Natural killer cell treated with Interleukin-12 subunit alpha and Interleukin-12 subunit beta and Interleukin-15 and Interleukin-18, amount 100 ng/mL, for 72 hours (primary cell): ENCODE measurements around the gene TMEM92. TPM values are rescaled to one million over a fixed set of nuclear protein-coding genes. Genes with fewer than 3 reads are reported as not detected.
"Not testable (repeated sequence)": the region's sequence is repeated elsewhere in the genome, so short reads cannot be mapped to it uniquely, and the experiment has no call there.

Experiments
- ATAC-seq, 2 donors: fragments of 150-1000 bp; cut with Tn5 transposase in 1 of 2; sonication (Bioruptor Pico), chemical (Tn5 transposase) in 1 of 2; 2 replicates each; pipeline ENCODE4 v1.10.0; 2021
- DNase-seq: peaks from one replicate; pipeline ENCODE4 v3.0.0; 2022; ENCODE audit warnings: low spot score
- H3K27ac Mint-ChIP-seq, 2 donors: 1 replicate in 1 of 2; 2 replicates in 1 of 2; pipeline ENCODE4 v1.8.0; 2022; ENCODE audit warnings: mixed read lengths in 2 of 2, mild to moderate bottlenecking in 1 of 2, moderate library complexity in 1 of 2
- H3K27me3 Mint-ChIP-seq, 2 donors: 1 replicate in 1 of 2; 2 replicates in 1 of 2; pipeline ENCODE4 v1.8.0; 2022; ENCODE audit warnings: mixed read lengths in 2 of 2
- H3K36me3 Mint-ChIP-seq: one replicate; pipeline ENCODE4 v1.8.0; 2022; ENCODE audit warnings: mixed read lengths
- H3K4me1 Mint-ChIP-seq, 2 donors: 1 replicate in 1 of 2; 2 replicates in 1 of 2; pipeline ENCODE4 v1.8.0; 2022; ENCODE audit warnings: low read depth in 2 of 2, mixed read lengths in 2 of 2, mild to moderate bottlenecking in 1 of 2
- H3K4me3 Mint-ChIP-seq: one replicate; pipeline ENCODE4 v1.8.0; 2022; ENCODE audit warnings: mixed read lengths
- H3K9me3 Mint-ChIP-seq: 2 replicates; pipeline ENCODE4 v1.8.0; 2022; ENCODE audit warnings: mixed read lengths
- total RNA-seq, 2 donors: library from RNA; stranded (reverse); gene quantifications; one replicate each; pipeline ENCODE4 v1.2.3, GENCODE V29; 2022

The TMEM92 gene
- total RNA-seq, 2 donors from 2014 or later = not detected

DNA sequence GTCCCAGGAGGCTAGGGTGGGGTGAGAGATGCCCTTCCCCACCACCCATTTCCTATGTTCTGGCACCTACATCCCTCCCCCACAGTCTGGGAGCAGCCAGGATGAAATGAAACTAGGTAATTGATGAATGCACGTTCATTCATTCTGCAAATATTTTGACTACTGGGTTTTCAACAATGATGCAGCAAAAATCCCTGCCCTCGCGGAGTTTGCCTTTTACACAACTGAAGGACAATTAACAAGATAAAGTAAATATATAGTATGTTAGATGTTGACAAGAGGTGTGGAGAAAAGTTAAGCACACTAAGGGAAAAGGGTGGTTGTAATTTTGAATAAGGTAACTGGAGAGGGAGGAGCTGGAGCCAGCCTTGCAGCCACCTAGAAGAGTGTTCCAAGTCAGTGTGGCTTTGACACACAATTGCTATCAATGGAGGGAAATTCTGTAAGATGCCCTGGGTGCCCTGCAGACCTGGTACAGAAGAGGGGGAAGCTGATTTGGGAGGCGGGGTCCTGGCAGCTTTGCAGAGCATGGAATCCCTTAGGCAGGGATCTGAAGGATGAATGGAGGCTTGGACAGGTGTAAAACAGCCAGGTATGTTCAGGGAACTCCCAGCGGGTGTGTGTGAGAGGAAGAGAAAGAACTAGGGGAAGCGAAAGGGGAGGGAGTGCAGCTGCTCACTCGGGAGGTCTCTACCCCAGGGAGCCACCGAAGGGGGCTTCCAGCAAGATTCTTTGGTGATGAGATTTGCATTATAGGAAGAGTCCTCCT, 2.5 kb downstream of the TMEM92 start:
- Mint-ChIP-seq H3K9me3 (no peaks in the 10 kb centered on the region), H3K36me3 (peaks cover 2% of the 10 kb centered on the region), H3K4me3 (no peak overlapping the region), H3K27ac (no peak overlapping the region), H3K4me1 (peaks cover 10 to 11% of the 10 kb centered on the region in 2 donors), H3K27me3 (peaks cover 25 to 35% of the 10 kb centered on the region in 2 donors)
- no peak for DNase-seq
- no peak for ATAC-seq

- peaks cover 13% of the 10 kb centered on the region in 2 donors for H3K4me1 Mint-ChIP-seq
- no peak for DNase-seq
- H3K27ac Mint-ChIP-seq = no peak overlapping the region
- peaks cover 4% of the 10 kb centered on the region for H3K36me3 Mint-ChIP-seq
- ATAC-seq = no peak
- no peak overlapping the region for H3K4me3 Mint-ChIP-seq
- H3K27me3 Mint-ChIP-seq = peaks cover 28 to 36% of the 10 kb centered on the region in 2 donors
- H3K9me3 Mint-ChIP-seq = no peaks in the 10 kb centered on the region
Measured at GRCh38 chr17:50277357-50277754, 3.1 kb downstream of the TMEM92 start.

- H3K36me3 Mint-ChIP-seq = peaks cover 4% of the 10 kb centered on the region
- H3K27me3 Mint-ChIP-seq = peaks cover 20 to 38% of the 10 kb centered on the region in 2 donors
- no peaks in the 10 kb centered on the region for H3K9me3 Mint-ChIP-seq
- peaks cover 15% of the 10 kb centered on the region in 2 donors for H3K4me1 Mint-ChIP-seq
- H3K27ac Mint-ChIP-seq = no peak overlapping the region
- no peak for ATAC-seq
- no peak overlapping the region for H3K4me3 Mint-ChIP-seq
- no peak for DNase-seq
Measured at GRCh38 chr17:50278526-50279180, 4.4 kb downstream of the TMEM92 start.

DNA sequence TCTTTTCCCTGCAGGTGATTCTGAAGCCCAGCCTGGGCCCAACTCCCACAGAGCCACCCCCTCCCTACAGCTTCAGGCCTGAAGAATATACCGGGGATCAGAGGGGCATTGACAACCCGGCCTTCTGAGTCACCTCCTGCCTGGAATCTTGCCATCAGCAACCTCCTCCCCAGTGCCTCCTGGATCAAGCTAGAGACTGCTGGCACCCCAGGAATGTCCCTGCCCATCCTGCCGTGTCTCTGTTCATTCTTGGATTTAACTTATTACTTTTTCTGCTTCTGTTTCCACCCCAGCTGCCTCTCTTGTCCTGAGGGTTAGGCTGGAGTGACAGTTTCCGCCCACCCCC, 4.9 kb downstream of the TMEM92 start:
- DNase-seq = no peak
- Mint-ChIP-seq H3K27ac (no peak overlapping the region), H3K36me3 (peaks cover 4% of the 10 kb centered on the region), H3K4me1 (peaks cover 20% of the 10 kb centered on the region in 2 donors), H3K9me3 (no peaks in the 10 kb centered on the region), H3K27me3 (peaks cover 23 to 43% of the 10 kb centered on the region in 2 donors), H3K4me3 (no peak overlapping the region)
- no peak for ATAC-seq

GRCh38 chr17:50279639-50280038, 5.4 kb downstream of the TMEM92 start:
- H3K4me3 Mint-ChIP-seq = no peak overlapping the region
- DNase-seq (no peak), ATAC-seq (no peak)
- peaks cover 16 to 24% of the 10 kb centered on the region in 2 donors for H3K4me1 Mint-ChIP-seq
- no peaks in the 10 kb centered on the region for H3K9me3 Mint-ChIP-seq
- no peak overlapping the region for H3K27ac Mint-ChIP-seq
- peaks cover 27 to 43% of the 10 kb centered on the region in 2 donors for H3K27me3 Mint-ChIP-seq
- H3K36me3 Mint-ChIP-seq = peaks cover 4% of the 10 kb centered on the region

DNA sequence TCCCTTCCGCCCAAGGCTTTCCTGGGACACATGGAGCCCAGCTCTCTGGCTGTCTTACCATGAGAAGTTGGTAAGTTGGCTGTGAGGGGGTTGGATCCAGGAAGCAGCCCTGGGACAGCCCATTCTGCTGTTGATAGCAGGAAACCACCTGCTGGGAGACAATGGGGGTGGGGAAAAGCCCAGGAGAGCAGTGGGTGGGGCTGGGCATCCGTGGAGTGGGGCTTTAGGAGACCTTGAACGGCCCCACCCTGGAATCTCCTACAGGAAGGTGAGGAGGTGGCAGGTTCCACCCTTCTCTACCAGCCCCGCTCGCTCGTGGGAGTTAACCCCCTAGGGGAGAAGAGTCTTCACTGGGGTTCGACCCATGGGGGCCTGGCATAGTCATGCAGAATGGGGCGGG, 5.8 kb downstream of the TMEM92 start:
- Mint-ChIP-seq H3K36me3 (peaks cover 4% of the 10 kb centered on the region), H3K4me1 (peaks cover 15 to 24% of the 10 kb centered on the region in 2 donors), H3K27ac (no peak overlapping the region), H3K4me3 (no peak overlapping the region), H3K27me3 (peaks cover 27 to 39% of the 10 kb centered on the region in 2 donors), H3K9me3 (no peaks in the 10 kb centered on the region)
- ATAC-seq = no peak
- no peak for DNase-seq

DNA sequence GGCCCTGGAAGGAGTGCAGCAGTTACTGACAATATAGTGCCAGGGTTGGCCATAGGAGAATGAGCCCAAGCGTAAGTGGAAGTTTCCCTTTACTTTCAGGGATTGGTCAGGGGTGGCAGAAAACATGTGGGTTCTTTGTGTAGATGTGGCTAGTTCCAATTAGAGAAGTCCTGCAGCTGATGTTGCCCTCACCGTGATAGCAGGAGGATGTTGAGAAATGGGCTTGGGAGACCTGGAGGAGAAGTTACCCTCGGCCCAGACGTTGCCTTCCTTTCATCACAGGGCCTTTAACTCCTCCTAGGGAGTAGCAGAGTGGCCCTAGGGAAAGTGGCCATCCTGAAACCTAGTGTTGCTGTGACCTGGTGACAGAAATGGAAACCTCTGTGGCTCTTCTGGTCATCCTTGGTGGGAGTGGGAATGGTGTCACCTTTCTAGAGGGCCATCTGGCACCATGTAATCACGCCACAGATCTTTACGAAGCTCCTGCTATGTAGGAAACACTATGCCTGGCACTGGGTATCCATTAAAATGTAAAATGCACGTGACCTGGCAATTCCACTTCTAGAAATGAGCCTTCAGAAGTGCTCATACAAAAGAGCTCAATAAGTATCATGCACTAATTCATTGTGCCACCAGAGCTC, 6.7 kb downstream of the TMEM92 start:
- Mint-ChIP-seq H3K4me1 (peaks cover 15 to 24% of the 10 kb centered on the region in 2 donors), H3K27me3 (peaks cover 29 to 35% of the 10 kb centered on the region in 2 donors), H3K27ac (no peak overlapping the region), H3K4me3 (no peak overlapping the region), H3K9me3 (no peaks in the 10 kb centered on the region), H3K36me3 (peaks cover 4% of the 10 kb centered on the region)
- ATAC-seq (no peak), DNase-seq (no peak)

- H3K4me1 Mint-ChIP-seq = peaks cover 18 to 28% of the 10 kb centered on the region in 2 donors
- H3K9me3 Mint-ChIP-seq = no peaks in the 10 kb centered on the region
- no peak overlapping the region for H3K27ac Mint-ChIP-seq
- H3K36me3 Mint-ChIP-seq = peaks cover 4% of the 10 kb centered on the region
- H3K4me3 Mint-ChIP-seq = peak overlapping the region; percentile 5
- DNase-seq (no peak), ATAC-seq (no peak)
- H3K27me3 Mint-ChIP-seq = peaks cover 33 to 38% of the 10 kb centered on the region in 2 donors
Measured at GRCh38 chr17:50281739-50282401, 7.6 kb downstream of the TMEM92 start.

DNA sequence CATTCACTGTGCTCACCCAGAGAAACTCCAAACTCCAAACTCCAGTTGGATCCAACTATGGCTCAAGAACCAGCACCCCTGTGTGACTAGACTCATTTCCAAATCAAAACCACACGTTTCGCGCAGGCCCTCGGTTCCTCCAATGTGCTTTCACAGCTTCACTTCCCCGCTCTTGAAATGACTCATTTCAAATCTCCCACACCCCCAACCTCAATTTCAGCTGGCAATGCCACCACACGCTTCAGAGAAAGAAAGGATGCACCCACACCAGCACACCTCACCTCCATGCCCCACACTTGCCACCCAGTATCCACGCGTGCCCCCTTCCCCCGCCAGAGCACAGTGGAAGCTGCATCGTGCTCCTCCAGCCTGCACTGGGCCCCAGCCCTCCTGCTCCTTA, 9.0 kb downstream of the TMEM92 start:
- Mint-ChIP-seq H3K4me3 (peak overlapping the region; percentile 54), H3K36me3 (peaks cover 4% of the 10 kb centered on the region), H3K27me3 (peaks cover 26 to 35% of the 10 kb centered on the region in 2 donors), H3K9me3 (no peaks in the 10 kb centered on the region), H3K4me1 (peaks cover 19 to 28% of the 10 kb centered on the region in 2 donors), H3K27ac (peak overlapping the region; percentile 0 to 3)
- DNase-seq = no peak
- peak; percentile 77 to 85 for ATAC-seq

DNA sequence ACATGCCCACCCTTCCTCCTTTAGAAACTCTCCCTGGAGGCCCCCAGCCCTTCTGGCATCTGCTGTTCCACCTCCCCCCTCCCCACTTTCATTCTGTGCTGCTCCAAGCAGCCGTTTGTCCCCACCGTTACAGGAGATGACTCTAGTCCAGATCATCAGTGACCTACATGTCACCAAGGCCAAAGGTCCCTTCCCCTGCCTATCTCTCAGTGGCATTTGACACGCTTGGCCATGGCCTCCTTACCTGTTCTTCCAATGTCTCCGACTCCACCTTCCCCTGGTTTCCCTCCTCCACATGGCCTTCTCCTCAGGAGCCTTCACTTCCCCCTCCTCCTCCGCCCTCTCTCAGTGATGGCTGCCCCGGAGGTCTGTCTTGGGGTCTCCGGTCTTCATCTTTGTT, 9.4 kb downstream of the TMEM92 start:
- peak overlapping the region; percentile 0 to 3 for H3K27ac Mint-ChIP-seq
- ATAC-seq = no peak

GRCh38 chr17:50285941-50286340, 11.7 kb downstream of the TMEM92 start:
- ATAC-seq = no peak
- H3K27me3 Mint-ChIP-seq = peaks cover 26 to 41% of the 10 kb centered on the region in 2 donors

More for the DNA sequence above, 9.4 kb downstream of the TMEM92 start:
- Mint-ChIP-seq H3K4me3 (peak overlapping the region; percentile 54), H3K27me3 (peaks cover 26 to 39% of the 10 kb centered on the region in 2 donors), H3K4me1 (peaks cover 19 to 28% of the 10 kb centered on the region in 2 donors), H3K9me3 (no peaks in the 10 kb centered on the region), H3K36me3 (peaks cover 4% of the 10 kb centered on the region)
- no peak for DNase-seq

DNA sequence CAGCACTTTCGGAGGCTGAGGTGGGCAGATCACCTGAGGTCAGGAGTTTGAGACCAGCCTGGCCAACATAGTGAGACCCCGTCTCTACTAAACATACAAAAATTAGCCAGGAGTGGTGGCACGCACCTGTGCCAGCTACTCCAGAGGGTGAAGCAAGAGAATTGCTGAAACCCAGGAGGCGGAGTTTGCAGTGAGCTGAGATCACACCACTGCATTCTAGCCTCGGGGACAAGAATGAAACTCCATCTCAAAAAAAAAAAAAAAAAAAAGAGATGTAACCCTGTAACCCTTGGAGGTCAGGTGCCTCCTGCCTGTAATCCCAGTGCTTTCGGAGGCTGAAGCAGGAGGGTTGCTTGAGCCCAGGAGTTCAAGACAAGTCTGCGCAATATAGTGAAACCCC, 13.0 kb downstream of the TMEM92 start:
- not testable (repeated sequence) for DNase-seq, ATAC-seq, H3K9me3 Mint-ChIP-seq, H3K4me3 Mint-ChIP-seq, H3K27ac Mint-ChIP-seq, H3K36me3 Mint-ChIP-seq
- Mint-ChIP-seq H3K4me1 (peaks cover 34 to 42% of the 10 kb centered on the region in 2 donors), H3K27me3 (peaks cover 18 to 35% of the 10 kb centered on the region in 2 donors)

More at GRCh38 chr17:50285941-50286340, 11.7 kb downstream of the TMEM92 start:
- Mint-ChIP-seq H3K9me3 (no peaks in the 10 kb centered on the region), H3K4me1 (peaks cover 34 to 45% of the 10 kb centered on the region in 2 donors), H3K4me3 (no peak overlapping the region), H3K27ac (peak overlapping the region in 1 of 2 donors; percentile 9), H3K36me3 (peaks cover 4% of the 10 kb centered on the region)
- DNase-seq = no peak

DNA sequence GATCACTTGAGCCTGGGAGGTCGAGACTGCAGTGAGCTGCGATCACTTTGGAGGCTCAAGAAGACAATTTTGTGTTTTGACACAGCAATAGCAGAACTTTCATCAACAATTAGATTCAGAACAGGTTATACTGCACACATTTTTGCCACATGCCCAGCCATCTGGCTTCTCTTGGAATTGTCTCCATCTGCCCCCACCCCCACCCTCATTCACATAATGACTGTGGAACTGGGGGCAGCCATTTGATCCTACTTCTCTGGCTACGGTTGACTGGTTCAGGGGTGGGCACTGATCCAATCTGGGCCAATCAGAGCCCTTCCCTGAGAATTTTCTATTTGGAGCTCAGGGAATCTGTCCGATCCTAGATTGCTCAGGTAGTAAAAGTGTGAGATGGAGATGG, 14.0 kb downstream of the TMEM92 start:
- H3K27me3 Mint-ChIP-seq = peaks cover 18 to 30% of the 10 kb centered on the region in 2 donors
- H3K9me3 Mint-ChIP-seq = no peaks in the 10 kb centered on the region
- H3K4me3 Mint-ChIP-seq = no peak overlapping the region
- peak overlapping the region in 1 of 2 donors; percentile 87 for H3K27ac Mint-ChIP-seq
- ATAC-seq (no peak), DNase-seq (no peak)
- peaks cover 31 to 41% of the 10 kb centered on the region in 2 donors for H3K4me1 Mint-ChIP-seq
- H3K36me3 Mint-ChIP-seq = no peaks in the 10 kb centered on the region
